Measurements from ENCODE around the gene ATP6V1E1. TPM values are rescaled to one million over a fixed set of nuclear protein-coding genes. Genes with fewer than 3 reads are reported as not detected.

ATP6V1E1 gene
- total and polyA plus RNA-seq, 9 of the 15 experiments (the other 6 are each of a cell fraction or from before 2014, with no cell fraction given), result 122 to 249 (median 179) TPM

- TF ChIP-seq FOXK2 (conservative IDR thresholded peaks at IDR 0.05 in 1 of 2, IDR thresholded peaks at IDR 0.05 in 1 of 2; ENCODE audit: low read depth in 2 of 2) (peak; percentile 61 to 72; a peak in 2 of 4 replicates), ZC3H4 (CRISPR knock-in tag; IDR thresholded peaks at IDR 0.05; ENCODE audit: borderline replicate concordance) (0 out of 2 replicates have a peak, but pooled peaks have one; percentile 4), KAT7 (CRISPR knock-in tag; IDR thresholded peaks at IDR 0.05; ENCODE audit: borderline replicate concordance) (no peak), ILF3 (IDR thresholded peaks at IDR 0.05; ENCODE audit: borderline replicate concordance) (0 out of 2 replicates have a peak, but pooled peaks have one; percentile 72), BRD4 (IDR thresholded peaks at IDR 0.05) (peak; percentile 46; the same call in 1 of the 2 replicates), FOXJ3 (CRISPR knock-in tag; IDR thresholded peaks at IDR 0.05) (0 out of 2 replicates have a peak, but pooled peaks have one; percentile 7), DNMT1 (IDR thresholded peaks at IDR 0.05) (no peak), TEAD4 (IDR thresholded peaks at IDR 0.05; ENCODE audit: low read length) (peak; percentile 19; the same call in 1 of the 2 replicates), TEAD4 (CRISPR knock-in tag; IDR thresholded peaks at IDR 0.05; ENCODE audit: borderline replicate concordance) (no peak), HINFP (tag; conservative IDR thresholded peaks at IDR 0.05; ENCODE audit: low read depth) (peak; percentile 64; the same call in 1 of the 2 replicates), NCOR1 (IDR thresholded peaks at IDR 0.05) (0 out of 2 replicates have a peak, but pooled peaks have one; percentile 12), ZNF395 (CRISPR knock-in tag; IDR thresholded peaks at IDR 0.05) (0 out of 2 replicates have a peak, but pooled peaks have one; percentile 19), SMAD3 (CRISPR knock-in tag; conservative IDR thresholded peaks at IDR 0.05) (0 out of 2 replicates have a peak, but pooled peaks have one; percentile 2), PML (IDR thresholded peaks at IDR 0.05; ENCODE audit: low read length) (peak; percentile 35; the same call in 1 of the 2 replicates), GATAD2B (IDR thresholded peaks at IDR 0.05; ENCODE audit: borderline replicate concordance) (peak; percentile 36; the same call in 1 of the 2 replicates), CSDE1 (IDR thresholded peaks at IDR 0.05) (peak in 1 of 2 experiments; percentile 56; a peak in 1 of 4 replicates), COPS2 (conservative IDR thresholded peaks at IDR 0.05) (no peak), FOXA3 (CRISPR knock-in tag; conservative IDR thresholded peaks at IDR 0.05 in 1 of 2, IDR thresholded peaks at IDR 0.05 in 1 of 2) (peak; percentile 43 to 71; a peak in 3 of 4 replicates), POLR2AphosphoS2 (IDR thresholded peaks at IDR 0.05; ENCODE audit: low read length) (0 out of 2 replicates have a peak, but pooled peaks have one; percentile 32)
- TF ChIP-seq, protein P1, sequence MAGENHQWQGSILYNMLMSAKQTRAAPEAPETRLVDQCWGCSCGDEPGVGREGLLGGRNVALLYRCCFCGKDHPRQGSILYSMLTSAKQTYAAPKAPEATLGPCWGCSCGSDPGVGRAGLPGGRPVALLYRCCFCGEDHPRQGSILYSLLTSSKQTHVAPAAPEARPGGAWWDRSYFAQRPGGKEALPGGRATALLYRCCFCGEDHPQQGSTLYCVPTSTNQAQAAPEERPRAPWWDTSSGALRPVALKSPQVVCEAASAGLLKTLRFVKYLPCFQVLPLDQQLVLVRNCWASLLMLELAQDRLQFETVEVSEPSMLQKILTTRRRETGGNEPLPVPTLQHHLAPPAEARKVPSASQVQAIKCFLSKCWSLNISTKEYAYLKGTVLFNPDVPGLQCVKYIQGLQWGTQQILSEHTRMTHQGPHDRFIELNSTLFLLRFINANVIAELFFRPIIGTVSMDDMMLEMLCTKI (IDR thresholded peaks at IDR 0.05; ENCODE audit: partially characterized antibody), result no peak
- TF ChIP-seq, protein P2, sequence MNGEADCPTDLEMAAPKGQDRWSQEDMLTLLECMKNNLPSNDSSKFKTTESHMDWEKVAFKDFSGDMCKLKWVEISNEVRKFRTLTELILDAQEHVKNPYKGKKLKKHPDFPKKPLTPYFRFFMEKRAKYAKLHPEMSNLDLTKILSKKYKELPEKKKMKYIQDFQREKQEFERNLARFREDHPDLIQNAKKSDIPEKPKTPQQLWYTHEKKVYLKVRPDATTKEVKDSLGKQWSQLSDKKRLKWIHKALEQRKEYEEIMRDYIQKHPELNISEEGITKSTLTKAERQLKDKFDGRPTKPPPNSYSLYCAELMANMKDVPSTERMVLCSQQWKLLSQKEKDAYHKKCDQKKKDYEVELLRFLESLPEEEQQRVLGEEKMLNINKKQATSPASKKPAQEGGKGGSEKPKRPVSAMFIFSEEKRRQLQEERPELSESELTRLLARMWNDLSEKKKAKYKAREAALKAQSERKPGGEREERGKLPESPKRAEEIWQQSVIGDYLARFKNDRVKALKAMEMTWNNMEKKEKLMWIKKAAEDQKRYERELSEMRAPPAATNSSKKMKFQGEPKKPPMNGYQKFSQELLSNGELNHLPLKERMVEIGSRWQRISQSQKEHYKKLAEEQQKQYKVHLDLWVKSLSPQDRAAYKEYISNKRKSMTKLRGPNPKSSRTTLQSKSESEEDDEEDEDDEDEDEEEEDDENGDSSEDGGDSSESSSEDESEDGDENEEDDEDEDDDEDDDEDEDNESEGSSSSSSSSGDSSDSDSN (IDR thresholded peaks at IDR 0.05; ENCODE audit: borderline replicate concordance in 1 of 2, low read depth in 2 of 2, low read length in 2 of 2), result 0 out of 4 replicates have a peak, but pooled peaks of 1 of the 2 experiments have one; percentile 19
Observed at GRCh38 chr22:17639247-17639741, 10.7 kb upstream of the ATP6V1E1 start (continued).
